HepG2 (cell line): ENCODE data around the gene ADCY9. TPM values are rescaled to one million over a fixed set of nuclear protein-coding genes. Genes with fewer than 3 reads are reported as not detected.

Experiments
- ATAC-seq: fragments of 200-7000 bp; cut with Tn5 transposase; 3 replicates; pipeline ENCODE4 v1.9.1; 2020; ENCODE audit warnings: mild to moderate bottlenecking, moderate library complexity
- BruUV-seq: library from RNA; stranded (reverse); fragments of 400-500 nt; replicated peaks from 2 replicates; lab custom pipeline; 2021; lab: Mats Ljungman, UMichigan
- CTCF ChIA-PET: fragments of 300-600 bp; formaldehyde crosslinking; extraction: SDS; loops from one replicate; lab custom pipeline; 2021; ENCODE audit warnings: low total read pairs, inconsistent platforms, low intra/inter-chr PET ratio; lab: Yijun Ruan, JAX
- POLR2A ChIA-PET: fragments of 350-600 bp; sonication (Branson Sonifier 250); formaldehyde crosslinking; loops from one replicate; lab custom pipeline; 2020; ENCODE audit warnings: antibody characterized with exemption, inconsistent platforms; lab: Yijun Ruan, JAX
- DNase-seq: peaks from one replicate; pipeline ENCODE4 v3.0.0-alpha.2; 2015; ENCODE audit warnings: low spot score
- FAIRE-seq: peaks from 3 replicates; lab custom pipeline; 2011; peaks lifted over from hg19 to GRCh38; lab: Jason Lieb, UNC
- H2AFZ ChIP-seq: one replicate; pipeline ENCODE4 v1.6.1; 2011; ENCODE audit warnings: low read length, inconsistent platforms
- H3K27ac ChIP-seq: fragments of 300-600 bp; 3 replicates; pipeline ENCODE4 v1.8.0; 2011; ENCODE audit warnings: mixed run types, mild to moderate bottlenecking, mixed read lengths, low read length, inconsistent platforms; ENCODE audit not compliant: insufficient read depth; ENCODE audit errors: extremely low read length
- H3K27me3 ChIP-seq, 2 experiments: fragments of 200-600 bp in 1 of 2; 2 replicates in 1 of 2; 3 replicates in 1 of 2; pipeline versions ENCODE4 v1.6.0 to v1.8.0; 2011; ENCODE audit warnings: low read length in 2 of 2, mild to moderate bottlenecking in 2 of 2, moderate library complexity in 2 of 2, inconsistent platforms in 1 of 2; ENCODE audit not compliant: insufficient read depth in 2 of 2, control insufficient read depth in 1 of 2
- H3K36me3 ChIP-seq, 2 experiments: fragments of 200-600 bp in 1 of 2; replicated peaks in 1 of 2; 2 replicates in 1 of 2; 3 replicates in 1 of 2; pipeline versions ENCODE4 v1.5.1 to v1.8.0; 2011; ENCODE audit warnings: low read length in 2 of 2, inconsistent platforms in 1 of 2; ENCODE audit not compliant: insufficient read depth in 2 of 2, control insufficient read depth in 1 of 2
- H3K4me1 ChIP-seq: 2 replicates; pipeline ENCODE4 v1.5.1; 2012; ENCODE audit warnings: low read length, inconsistent platforms; ENCODE audit not compliant: insufficient read depth
- H3K4me2 ChIP-seq: 2 replicates; pipeline ENCODE4 v1.6.0; 2011; ENCODE audit warnings: low read depth, low read length, inconsistent platforms
- H3K4me3 ChIP-seq, 3 experiments: fragments of 200-600 bp in 1 of 3; sonication (generic), shearing (Covaris generic) in 1 of 3; replicated peaks in 1 of 3; 2 replicates each; pipeline ENCODE4 v1.5.1; 2011 to 2016; ENCODE audit warnings: low read length in 3 of 3, inconsistent platforms in 2 of 3, low read depth in 2 of 3, mild to moderate bottlenecking in 2 of 3, control low read depth in 1 of 3, mixed read lengths in 1 of 3; ENCODE audit not compliant: insufficient read depth in 1 of 3
- H3K79me2 ChIP-seq: one replicate; pipeline ENCODE4 v1.6.1; 2011; ENCODE audit warnings: low read length, inconsistent platforms; ENCODE audit not compliant: insufficient read depth
- H3K9ac ChIP-seq: 2 replicates; pipeline ENCODE4 v1.6.0; 2011; ENCODE audit warnings: mild to moderate bottlenecking, low read depth, low read length, inconsistent platforms; ENCODE audit not compliant: insufficient read depth
- H3K9me3 ChIP-seq: 2 replicates; pipeline ENCODE4 v1.5.1; 2012; ENCODE audit warnings: mild to moderate bottlenecking, low read length
- H4K20me1 ChIP-seq: 2 replicates; pipeline ENCODE4 v1.6.0; 2011; ENCODE audit warnings: inconsistent platforms, mild to moderate bottlenecking, low read length, moderate library complexity; ENCODE audit not compliant: insufficient read depth
- ELF1 ChIP-seq: sonication (generic); formaldehyde crosslinking; IDR thresholded peaks from 2 replicates; pipeline ENCODE4 v1.4.0; 2020; ENCODE audit warnings: missing genetic modification reagents
- FOXK2 ChIP-seq: fragments of 450-650 bp; IDR thresholded peaks from 2 replicates; pipeline ENCODE4 v1.6.1; 2016
- JUNB ChIP-seq: sonication (generic); formaldehyde crosslinking; IDR thresholded peaks from 2 replicates; pipeline ENCODE4 v1.8.0; 2022; ENCODE audit warnings: missing genetic modification reagents, mild to moderate bottlenecking, borderline replicate concordance
- KLF16 ChIP-seq, 2 experiments: sonication (generic) in 1 of 2; formaldehyde crosslinking in 1 of 2; IDR thresholded peaks; 2 replicates each; pipeline versions ENCODE4 v1.6.1 to v1.8.0; 2016 to 2023; ENCODE audit warnings: missing genetic modification reagents in 2 of 2, missing compliant biosample characterization in 1 of 2
- TAF1 ChIP-seq: sonication (generic); formaldehyde crosslinking; IDR thresholded peaks from 2 replicates; pipeline ENCODE4 v1.4.0; 2020; ENCODE audit warnings: missing genetic modification reagents
- WGBS: methylation state at CpG from one replicate; pipeline ENCODE4 v1.1.6; 2017; ENCODE audit warnings: low lambda C conversion rate; 5-methylcytosine and 5-hydroxymethylcytosine counted together
- in situ Hi-C: cut with HindIII; loops from 2 replicates; pipeline ENCODE4 v1.10.0; 2017; ENCODE audit warnings: low pct_unique_long_range_greater_than_20kb; ENCODE audit not compliant: extremely low pct_ligation_motif_present
- intact Hi-C: fragments of 100-400 bp; cut with micrococcal nuclease; formaldehyde crosslinking; loops from one replicate; pipeline ENCODE4 v1.10.0; 2022; ENCODE audit not compliant: unreplicated experiment
- polyA plus RNA-seq, 8 experiments: library from polyadenylated mRNA; depleted of rRNA in 3 of 8; stranded (reverse) in 7 of 8; unstranded in 1 of 8; fragments of >200 nt; fragmentation: Illumina TruSeq in 4 of 8; extraction: Trizol in 4 of 8; gene quantifications; 2 replicates each; pipeline versions ENCODE4 v1.2.1 to v1.2.3, GENCODE V29; 2011 to 2016; ENCODE audit warnings: low read depth in 4 of 8, missing spikeins in 1 of 8, mixed read lengths in 1 of 8; ENCODE audit not compliant: insufficient read depth in 1 of 8
- total RNA-seq, 5 experiments: library from RNA; depleted of rRNA; stranded (reverse); fragments of >200 nt; fragmentation: Illumina TruSeq; extraction: Trizol; gene quantifications; 2 replicates each; pipeline ENCODE4 v1.2.3, GENCODE V29; 2016; ENCODE audit warnings: low read depth in 1 of 5
- TF ChIP-seq, protein P1 (sequence below), 2 experiments: sonication (generic) in 1 of 2; formaldehyde crosslinking in 1 of 2; IDR thresholded peaks; 2 replicates each; pipeline versions ENCODE4 v1.5.1 to v1.6.1; 2011 to 2020; ENCODE audit warnings: borderline replicate concordance in 1 of 2, low read depth in 1 of 2, low read length in 1 of 2, mild to moderate bottlenecking in 1 of 2, missing genetic modification reagents in 1 of 2, moderate library complexity in 1 of 2
- TF ChIP-seq, protein P2 (sequence below): sonication (generic); formaldehyde crosslinking; IDR thresholded peaks from 2 replicates; pipeline ENCODE4 v1.8.1; 2023; ENCODE audit warnings: mild to moderate bottlenecking, missing genetic modification reagents
- TF ChIP-seq, protein P3 (sequence below): IDR thresholded peaks from 2 replicates; pipeline ENCODE4 v1.6.1; 2012; ENCODE audit warnings: low read length, improper control_type of control experiment

The ADCY9 gene
- total and polyA plus RNA-seq, 2 of the 13 experiments (the other 11 are each of a cell fraction or from before 2014, with no cell fraction given) = 11.2 to 13.9 TPM

DNA sequence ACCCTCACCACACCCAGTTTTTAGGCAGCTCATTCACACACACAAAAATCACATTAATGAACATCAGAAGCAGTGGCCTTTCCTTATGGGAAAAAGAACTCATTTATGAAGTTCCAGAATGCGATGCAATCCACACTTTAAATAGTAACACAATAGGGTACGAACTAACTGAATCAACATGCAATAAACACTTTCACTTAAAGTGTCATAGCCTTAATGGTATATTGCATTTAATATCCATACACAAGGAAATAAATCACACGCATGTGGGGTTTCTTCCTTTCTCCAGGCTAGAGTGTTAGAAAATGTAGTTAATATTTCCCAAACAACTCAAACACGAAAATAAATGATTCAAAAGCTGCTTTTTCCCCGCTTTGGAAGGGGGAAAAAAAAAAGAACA is 19.7 kb downstream of the ADCY9 start:
- ChIA-PET POLR2A (no interaction called here), CTCF (no interaction called here)
- ATAC-seq = no peak
- H3K36me3 ChIP-seq = no peaks in the 10 kb centered on the region; a peak in 2 of 5 replicates
- FAIRE-seq = no peak
- H3K27me3 ChIP-seq = no peaks in the 10 kb centered on the region
- TF ChIP-seq KLF16 (CRISPR knock-in tag; IDR thresholded peaks at IDR 0.05) (no peak), TAF1 (CRISPR knock-in tag) (no peak), ELF1 (CRISPR knock-in tag) (no peak), FOXK2 (no peak), JUNB (no peak)
- TF ChIP-seq, protein P1, sequence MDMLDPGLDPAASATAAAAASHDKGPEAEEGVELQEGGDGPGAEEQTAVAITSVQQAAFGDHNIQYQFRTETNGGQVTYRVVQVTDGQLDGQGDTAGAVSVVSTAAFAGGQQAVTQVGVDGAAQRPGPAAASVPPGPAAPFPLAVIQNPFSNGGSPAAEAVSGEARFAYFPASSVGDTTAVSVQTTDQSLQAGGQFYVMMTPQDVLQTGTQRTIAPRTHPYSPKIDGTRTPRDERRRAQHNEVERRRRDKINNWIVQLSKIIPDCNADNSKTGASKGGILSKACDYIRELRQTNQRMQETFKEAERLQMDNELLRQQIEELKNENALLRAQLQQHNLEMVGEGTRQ (IDR thresholded peaks at IDR 0.05; ENCODE audit: low read depth, low read length) = no peak
- TF ChIP-seq, protein P1 (CRISPR knock-in tag; IDR thresholded peaks at IDR 0.05; ENCODE audit: borderline replicate concordance) = no peak
- TF ChIP-seq, protein P2, sequence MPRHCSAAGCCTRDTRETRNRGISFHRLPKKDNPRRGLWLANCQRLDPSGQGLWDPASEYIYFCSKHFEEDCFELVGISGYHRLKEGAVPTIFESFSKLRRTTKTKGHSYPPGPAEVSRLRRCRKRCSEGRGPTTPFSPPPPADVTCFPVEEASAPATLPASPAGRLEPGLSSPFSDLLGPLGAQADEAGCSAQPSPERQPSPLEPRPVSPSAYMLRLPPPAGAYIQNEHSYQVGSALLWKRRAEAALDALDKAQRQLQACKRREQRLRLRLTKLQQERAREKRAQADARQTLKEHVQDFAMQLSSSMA (CRISPR knock-in tag) = no peak
- TF ChIP-seq, protein P3, sequence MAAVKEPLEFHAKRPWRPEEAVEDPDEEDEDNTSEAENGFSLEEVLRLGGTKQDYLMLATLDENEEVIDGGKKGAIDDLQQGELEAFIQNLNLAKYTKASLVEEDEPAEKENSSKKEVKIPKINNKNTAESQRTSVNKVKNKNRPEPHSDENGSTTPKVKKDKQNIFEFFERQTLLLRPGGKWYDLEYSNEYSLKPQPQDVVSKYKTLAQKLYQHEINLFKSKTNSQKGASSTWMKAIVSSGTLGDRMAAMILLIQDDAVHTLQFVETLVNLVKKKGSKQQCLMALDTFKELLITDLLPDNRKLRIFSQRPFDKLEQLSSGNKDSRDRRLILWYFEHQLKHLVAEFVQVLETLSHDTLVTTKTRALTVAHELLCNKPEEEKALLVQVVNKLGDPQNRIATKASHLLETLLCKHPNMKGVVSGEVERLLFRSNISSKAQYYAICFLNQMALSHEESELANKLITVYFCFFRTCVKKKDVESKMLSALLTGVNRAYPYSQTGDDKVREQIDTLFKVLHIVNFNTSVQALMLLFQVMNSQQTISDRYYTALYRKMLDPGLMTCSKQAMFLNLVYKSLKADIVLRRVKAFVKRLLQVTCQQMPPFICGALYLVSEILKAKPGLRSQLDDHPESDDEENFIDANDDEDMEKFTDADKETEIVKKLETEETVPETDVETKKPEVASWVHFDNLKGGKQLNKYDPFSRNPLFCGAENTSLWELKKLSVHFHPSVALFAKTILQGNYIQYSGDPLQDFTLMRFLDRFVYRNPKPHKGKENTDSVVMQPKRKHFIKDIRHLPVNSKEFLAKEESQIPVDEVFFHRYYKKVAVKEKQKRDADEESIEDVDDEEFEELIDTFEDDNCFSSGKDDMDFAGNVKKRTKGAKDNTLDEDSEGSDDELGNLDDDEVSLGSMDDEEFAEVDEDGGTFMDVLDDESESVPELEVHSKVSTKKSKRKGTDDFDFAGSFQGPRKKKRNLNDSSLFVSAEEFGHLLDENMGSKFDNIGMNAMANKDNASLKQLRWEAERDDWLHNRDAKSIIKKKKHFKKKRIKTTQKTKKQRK = no peak
- no TSS peak for BruUV-seq
- no peak for DNase-seq
- in situ Hi-C loops = no loop called here
- H3K27ac ChIP-seq = no peak overlapping the region
- no peak overlapping the region for H2AFZ ChIP-seq
- no peaks in the 10 kb centered on the region for H3K9me3 ChIP-seq
- H3K4me3 ChIP-seq = no peak overlapping the region
- intact Hi-C loops = no loop called here
- H3K4me1 ChIP-seq = peaks cover 38% of the 10 kb centered on the region
- H3K9ac ChIP-seq = no peak overlapping the region
- WGBS = 96% methylated on average over 5 of the region's 5 CpGs
- no peak overlapping the region for H3K4me2 ChIP-seq
- no peaks in the 10 kb centered on the region for H4K20me1 ChIP-seq
- H3K79me2 ChIP-seq = peaks cover 80% of the 10 kb centered on the region
